ENCODE results near the gene GAGE2A. TPM values are rescaled to one million over a fixed set of nuclear protein-coding genes. Genes with fewer than 3 reads are reported as not detected.

GAGE2A gene
- total and polyA plus RNA-seq, 2 experiments from 2014 or later, result not detected

- Histone ChIP-seq H3K4me3 (no peak overlapping the region), H3K27ac (no peak overlapping the region), H3K9me3 (ENCODE audit: low read depth) (no peaks in the 10 kb centered on the region), H3K4me1 (ENCODE audit: low read depth) (no peaks in the 10 kb centered on the region), H3K27me3 (no peaks in the 10 kb centered on the region), H3K36me3 (no peaks in the 10 kb centered on the region)
- no peak for DNase-seq (ENCODE audit: low read depth in 1 of 2, low spot score in 1 of 2)
- no peak for TF ChIP-seq CTCF (IDR thresholded peaks at IDR 0.05; ENCODE audit: low read depth, low read length)
Measured at GRCh38 chrX:49610718-49611310, 21.5 kb downstream of the GAGE2A start.

DNA sequence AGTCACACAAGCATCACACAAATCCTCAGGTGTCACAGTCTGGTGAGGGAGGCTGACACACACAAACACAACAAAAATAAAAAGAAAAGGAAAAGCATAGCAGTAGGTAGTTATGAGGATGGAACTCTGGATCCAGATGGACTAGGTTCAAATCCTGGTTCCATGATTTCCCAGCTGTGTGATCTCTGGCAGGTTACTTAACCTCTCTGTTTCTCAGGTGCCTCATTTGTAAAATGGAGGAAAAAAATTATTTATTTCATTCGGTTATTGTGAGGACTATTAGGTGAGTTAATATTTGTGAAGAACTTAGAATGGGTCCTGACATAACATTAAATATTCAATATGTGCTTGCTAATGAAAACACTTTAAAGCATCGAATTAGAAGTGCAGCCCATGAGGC, 29.3 kb downstream of the GAGE2A start:
- TF ChIP-seq CTCF (IDR thresholded peaks at IDR 0.05; ENCODE audit: low read depth, low read length), result no peak
- H3K27ac ChIP-seq, result no peak overlapping the region

GRCh38 chrX:49627086-49627777, 37.9 kb downstream of the GAGE2A start:
- peak in 1 of 2 donors; percentile 9 for DNase-seq (ENCODE audit: low read depth in 1 of 2, low spot score in 1 of 2)
- TF ChIP-seq CTCF (IDR thresholded peaks at IDR 0.05; ENCODE audit: low read depth, low read length), result peak; percentile 20
- no peaks in the 10 kb centered on the region for H3K9me3 ChIP-seq (ENCODE audit: low read depth)
- H3K27ac ChIP-seq, result no peak overlapping the region
- H3K36me3 ChIP-seq, result no peaks in the 10 kb centered on the region
- no peak overlapping the region for H3K4me3 ChIP-seq
- H3K27me3 ChIP-seq, result no peaks in the 10 kb centered on the region
- H3K4me1 ChIP-seq (ENCODE audit: low read depth), result no peaks in the 10 kb centered on the region

More for the DNA sequence above, 29.3 kb downstream of the GAGE2A start:
- H3K9me3 ChIP-seq (ENCODE audit: low read depth), result no peaks in the 10 kb centered on the region
- H3K4me1 ChIP-seq (ENCODE audit: low read depth), result no peaks in the 10 kb centered on the region
- DNase-seq (ENCODE audit: low read depth in 1 of 2, low spot score in 1 of 2), result no peak
- H3K4me3 ChIP-seq, result no peak overlapping the region
- no peaks in the 10 kb centered on the region for H3K27me3 ChIP-seq
- H3K36me3 ChIP-seq, result no peaks in the 10 kb centered on the region

DNA sequence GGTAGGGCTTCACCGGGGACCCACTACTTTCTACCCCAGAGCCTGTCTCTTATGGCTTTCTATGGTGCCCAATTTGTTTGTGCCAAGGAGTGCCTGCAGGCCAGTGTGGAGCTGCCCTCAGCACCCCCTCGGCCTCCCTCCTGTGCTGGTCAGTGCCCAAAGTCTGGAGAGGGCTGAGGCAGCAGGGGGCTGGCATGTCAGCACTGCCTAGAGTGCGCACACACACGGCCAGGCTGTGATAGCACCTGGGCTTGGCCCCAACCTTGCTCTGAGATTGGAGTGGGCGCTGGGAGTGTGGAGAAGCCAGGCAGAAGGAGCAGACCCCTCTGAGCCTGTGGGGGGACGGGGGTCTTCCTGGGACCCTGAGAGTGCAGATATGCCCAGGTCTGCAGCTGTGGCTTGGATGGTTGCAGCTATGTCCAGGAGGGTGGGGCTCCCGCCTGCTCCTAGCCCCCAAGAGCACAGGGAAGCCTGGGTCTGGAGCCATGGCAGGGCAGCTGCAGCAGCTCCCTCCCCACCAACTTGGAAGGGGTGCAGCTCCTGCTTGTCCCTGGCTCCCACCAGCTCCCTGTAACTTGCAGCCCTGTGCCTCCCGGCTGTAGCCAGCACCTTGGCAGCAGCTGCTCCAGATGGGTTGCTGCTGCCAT, 55.8 kb downstream of the GAGE2A start:
- no peaks in the 10 kb centered on the region for H3K9me3 ChIP-seq (ENCODE audit: low read depth)
- H3K27ac ChIP-seq, result no peak overlapping the region
- H3K36me3 ChIP-seq, result no peaks in the 10 kb centered on the region
- no peak for TF ChIP-seq CTCF (IDR thresholded peaks at IDR 0.05; ENCODE audit: low read depth, low read length)
- DNase-seq (ENCODE audit: low read depth in 1 of 2, low spot score in 1 of 2), result no peak
- no peak overlapping the region for H3K4me3 ChIP-seq
- no peaks in the 10 kb centered on the region for H3K27me3 ChIP-seq
- H3K4me1 ChIP-seq (ENCODE audit: low read depth), result no peaks in the 10 kb centered on the region

Other genes starting within 250 kb of the GAGE2A start
- not detected in 2 replicates for gene GAGE12C, start 57.3 kb upstream of the GAGE2A start, total RNA-seq
- not detected in 2 replicates for gene GAGE12C, start 57.3 kb upstream of the GAGE2A start, polyA plus RNA-seq
- not detected in 2 replicates for gene GAGE12D, start 47.8 kb upstream of the GAGE2A start, total RNA-seq
- gene GAGE12D, start 47.8 kb upstream of the GAGE2A start, polyA plus RNA-seq, result not detected in 2 replicates
- gene GAGE12E, start 38.2 kb upstream of the GAGE2A start, total RNA-seq, result not detected in 2 replicates
- gene GAGE12E, start 38.2 kb upstream of the GAGE2A start, polyA plus RNA-seq, result not detected in 2 replicates
- not detected in 2 replicates for gene GAGE12F, start 28.7 kb upstream of the GAGE2A start, total RNA-seq
- gene GAGE12F, start 28.7 kb upstream of the GAGE2A start, polyA plus RNA-seq, result not detected in 2 replicates
- not detected in 2 replicates for gene GAGE12G, start 19.1 kb upstream of the GAGE2A start, total RNA-seq
- not detected in 2 replicates for gene GAGE12G, start 19.1 kb upstream of the GAGE2A start, polyA plus RNA-seq
- gene GAGE12H, start 9.5 kb upstream of the GAGE2A start, total RNA-seq, result not detected in 2 replicates
- gene GAGE12H, start 9.5 kb upstream of the GAGE2A start, polyA plus RNA-seq, result not detected in 2 replicates
- gene GAGE1, start 9.5 kb downstream of the GAGE2A start, total RNA-seq, result not detected in 2 replicates
- not detected in 2 replicates for gene GAGE1, start 9.5 kb downstream of the GAGE2A start, polyA plus RNA-seq
- gene PAGE1, start 106.5 kb downstream of the GAGE2A start, total RNA-seq, result not detected in 2 replicates
- not detected in 2 replicates for gene PAGE1, start 106.5 kb downstream of the GAGE2A start, polyA plus RNA-seq
- not detected in 2 replicates for gene PAGE4, start 239.8 kb downstream of the GAGE2A start, total RNA-seq
- gene PAGE4, start 239.8 kb downstream of the GAGE2A start, polyA plus RNA-seq, result not detected in 2 replicates

Data from cardiac muscle cell (in vitro differentiated cells and primary cell).